SK-N-SH (cell line): ENCODE data around the gene SCARB1. TPM values are rescaled to one million over a fixed set of nuclear protein-coding genes. Genes with fewer than 3 reads are reported as not detected.
A peak's percentile ranks its signal among the peaks of the same experiment; 100 is the strongest.

Source experiments
- CTCF ChIA-PET: fragments of 300-600, 350-600 bp; formaldehyde crosslinking; extraction: SDS; loops from one replicate; lab custom pipeline; 2021; lab: Yijun Ruan, JAX
- POLR2A ChIA-PET: fragments of 350-600 bp; sonication (Branson Sonifier 250); formaldehyde crosslinking; extraction: SDS; loops from one replicate; lab custom pipeline; 2020; ENCODE audit warnings: antibody characterized with exemption, inconsistent platforms; lab: Yijun Ruan, JAX
- DNase-seq: peaks from one replicate; pipeline ENCODE4 v3.0.0; 2012
- H2AFZ ChIP-seq: fragments of 200-600 bp; sonication (generic); 2 replicates; pipeline ENCODE4 v1.8.1; 2016; ENCODE audit warnings: antibody characterized with exemption, mild to moderate bottlenecking, low read depth
- H3F3A ChIP-seq: fragments of 200-600 bp; sonication (generic); replicated peaks from 2 replicates; pipeline ENCODE3; 2016; ENCODE audit warnings: antibody characterized with exemption, mild to moderate bottlenecking; ENCODE audit not compliant: insufficient read depth
- H3K27ac ChIP-seq, 2 experiments: fragments of 200-500 bp in 1 of 2; fragments of 200-600 bp in 1 of 2; sonication (Bioruptor generic) in 1 of 2; sonication (generic), shearing (Covaris generic) in 1 of 2; 2 replicates each; pipeline versions ENCODE4 v1.5.1 to v1.6.1; 2014 to 2016; ENCODE audit warnings: low read depth in 2 of 2, inconsistent platforms in 1 of 2, low read length in 1 of 2, mild to moderate bottlenecking in 1 of 2, mixed read lengths in 1 of 2
- H3K27me3 ChIP-seq: fragments of 200-600 bp; sonication (generic), shearing (Covaris generic); 2 replicates; pipeline ENCODE4 v1.6.1; 2016; ENCODE audit warnings: mixed run types; ENCODE audit not compliant: insufficient read depth
- H3K36me3 ChIP-seq, 2 experiments: fragments of 200-500 bp in 1 of 2; fragments of 200-600 bp in 1 of 2; sonication (Bioruptor generic) in 1 of 2; sonication (generic) in 1 of 2; replicated peaks in 1 of 2; 2 replicates each; pipeline versions ENCODE3 to v1.5.1; 2014 to 2016; ENCODE audit warnings: low read length in 1 of 2, mild to moderate bottlenecking in 1 of 2; ENCODE audit not compliant: insufficient read depth in 2 of 2, control insufficient read depth in 1 of 2
- H3K4me1 ChIP-seq, 2 experiments: fragments of 200-500 bp in 1 of 2; fragments of 200-600 bp in 1 of 2; sonication (Bioruptor generic) in 1 of 2; sonication (generic), shearing (Covaris generic) in 1 of 2; 2 replicates each; pipeline versions ENCODE4 v1.5.1 to v1.6.1; 2014 to 2016; ENCODE audit warnings: low read depth in 1 of 2, low read length in 1 of 2, mixed run types in 1 of 2; ENCODE audit not compliant: insufficient read depth in 2 of 2, control insufficient read depth in 1 of 2
- H3K4me2 ChIP-seq: fragments of 200-600 bp; sonication (generic), shearing (Covaris generic); 2 replicates; pipeline ENCODE4 v1.6.1; 2017; ENCODE audit warnings: mixed run types
- H3K4me3 ChIP-seq, 2 experiments: fragments of 200-500 bp in 1 of 2; fragments of 200-600 bp in 1 of 2; sonication (Bioruptor generic) in 1 of 2; sonication (generic), shearing (Covaris generic) in 1 of 2; 2 replicates each; pipeline versions ENCODE4 v1.5.1 to v1.8.1; 2014 to 2016; ENCODE audit warnings: low read depth in 2 of 2, inconsistent platforms in 1 of 2, low read length in 1 of 2, mild to moderate bottlenecking in 1 of 2, mixed read lengths in 1 of 2, moderate library complexity in 1 of 2
- H3K79me2 ChIP-seq: fragments of 200-600 bp; sonication (generic); 2 replicates; pipeline ENCODE4 v1.8.1; 2017; ENCODE audit warnings: mild to moderate bottlenecking; ENCODE audit not compliant: insufficient read depth
- H3K9ac ChIP-seq: fragments of 200-600 bp; sonication (generic); 2 replicates; pipeline ENCODE4 v1.6.1; 2017; ENCODE audit warnings: mixed run types
- H3K9me2 ChIP-seq: fragments of 200-600 bp; sonication (generic); 2 replicates; pipeline ENCODE4 v1.6.1; 2017; ENCODE audit warnings: mixed run types
- H3K9me3 ChIP-seq: fragments of 200-600 bp; sonication (generic); 2 replicates; pipeline ENCODE4 v1.6.1; 2017; ENCODE audit warnings: mixed run types, mild to moderate bottlenecking, moderate library complexity
- H4K20me1 ChIP-seq: fragments of 200-600 bp; sonication (generic); 2 replicates; pipeline ENCODE4 v1.6.1; 2017; ENCODE audit warnings: mild to moderate bottlenecking, mixed run types; ENCODE audit not compliant: insufficient read depth
- GABPA ChIP-seq: IDR thresholded peaks from 2 replicates; pipeline ENCODE4 v1.4.0; 2012; ENCODE audit warnings: low read depth, mild to moderate bottlenecking
- MXI1 ChIP-seq: IDR thresholded peaks from 2 replicates; pipeline ENCODE4 v1.6.1; 2012; ENCODE audit warnings: mild to moderate bottlenecking, low read depth, low read length, improper control_type of control experiment
- NFIC ChIP-seq: IDR thresholded peaks from 2 replicates; pipeline ENCODE4 v1.4.0; 2012; ENCODE audit warnings: borderline replicate concordance
- POLR2AphosphoS5 ChIP-seq: IDR thresholded peaks from 2 replicates; pipeline ENCODE4 v1.6.1; 2012; ENCODE audit warnings: low read depth, low read length
- RCOR1 ChIP-seq: fragments of 150-350 bp; IDR thresholded peaks from 2 replicates; pipeline ENCODE4 v1.6.1; 2017; ENCODE audit warnings: antibody characterized with exemption, low read length
- SIN3A ChIP-seq: IDR thresholded peaks from 2 replicates; pipeline ENCODE4 v1.6.1; 2012; ENCODE audit warnings: low read depth, mild to moderate bottlenecking, low read length, moderate library complexity, borderline replicate concordance
- TCF12 ChIP-seq: IDR thresholded peaks from 2 replicates; pipeline ENCODE4 v1.4.0; 2012
- WGBS: methylation state at CpG from one replicate; pipeline ENCODE4 v1.1.6; 2017; ENCODE audit warnings: low lambda C conversion rate; 5-methylcytosine and 5-hydroxymethylcytosine counted together
- polyA plus RNA-seq, 3 experiments: library from polyadenylated mRNA; depleted of rRNA; stranded (reverse); fragments of >200 nt; gene quantifications; 2 replicates each; pipeline ENCODE4 v1.2.3, GENCODE V29; 2012
- TF ChIP-seq, protein P1 (sequence below): IDR thresholded peaks from 2 replicates; pipeline ENCODE4 v1.4.0; 2012; ENCODE audit warnings: low read depth, borderline replicate concordance
- TF ChIP-seq, protein P2 (sequence below): fragments of 200-600 bp; sonication (generic); IDR thresholded peaks from 2 replicates; pipeline ENCODE4 v1.6.1; 2017; ENCODE audit warnings: antibody characterized with exemption, mild to moderate bottlenecking, moderate library complexity
- TF ChIP-seq, protein P3 (sequence below): IDR thresholded peaks from 2 replicates; pipeline ENCODE4 v1.4.0; 2012; ENCODE audit warnings: low read depth
- TF ChIP-seq, protein P4 (sequence below): IDR thresholded peaks from 2 replicates; pipeline ENCODE4; 2012

SCARB1 gene
- polyA plus RNA-seq, 1 of the 3 experiments (the other 2 are of a cell fraction): 33.0 TPM

DNA sequence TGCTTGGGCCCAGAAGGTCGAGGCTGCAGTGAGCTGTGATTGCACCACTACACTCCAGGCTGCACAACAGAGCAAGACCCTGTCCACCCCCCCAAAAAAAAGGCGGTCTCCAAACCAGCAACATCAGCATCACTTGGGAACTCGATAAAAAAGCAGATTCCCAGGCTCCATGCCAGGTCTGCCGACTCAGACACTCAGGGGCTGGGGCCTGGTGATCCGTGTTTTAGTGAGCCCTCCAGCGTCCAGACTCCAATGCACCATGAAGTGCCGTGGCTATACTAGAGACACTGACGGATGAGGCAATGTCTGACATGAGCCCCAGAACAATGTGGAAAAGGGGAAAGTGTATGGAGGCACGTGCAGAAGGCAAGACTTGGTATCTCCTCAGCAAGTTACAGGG lies 28.8 kb downstream of the SCARB1 start:
- no peak overlapping the region for H3K4me2 ChIP-seq
- no peak for TF ChIP-seq NFIC
- TF ChIP-seq, protein P1, sequence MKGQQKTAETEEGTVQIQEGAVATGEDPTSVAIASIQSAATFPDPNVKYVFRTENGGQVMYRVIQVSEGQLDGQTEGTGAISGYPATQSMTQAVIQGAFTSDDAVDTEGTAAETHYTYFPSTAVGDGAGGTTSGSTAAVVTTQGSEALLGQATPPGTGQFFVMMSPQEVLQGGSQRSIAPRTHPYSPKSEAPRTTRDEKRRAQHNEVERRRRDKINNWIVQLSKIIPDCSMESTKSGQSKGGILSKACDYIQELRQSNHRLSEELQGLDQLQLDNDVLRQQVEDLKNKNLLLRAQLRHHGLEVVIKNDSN: no peak
- TF ChIP-seq MXI1: no peak
- no peak for TF ChIP-seq SIN3A
- TF ChIP-seq, protein P2, sequence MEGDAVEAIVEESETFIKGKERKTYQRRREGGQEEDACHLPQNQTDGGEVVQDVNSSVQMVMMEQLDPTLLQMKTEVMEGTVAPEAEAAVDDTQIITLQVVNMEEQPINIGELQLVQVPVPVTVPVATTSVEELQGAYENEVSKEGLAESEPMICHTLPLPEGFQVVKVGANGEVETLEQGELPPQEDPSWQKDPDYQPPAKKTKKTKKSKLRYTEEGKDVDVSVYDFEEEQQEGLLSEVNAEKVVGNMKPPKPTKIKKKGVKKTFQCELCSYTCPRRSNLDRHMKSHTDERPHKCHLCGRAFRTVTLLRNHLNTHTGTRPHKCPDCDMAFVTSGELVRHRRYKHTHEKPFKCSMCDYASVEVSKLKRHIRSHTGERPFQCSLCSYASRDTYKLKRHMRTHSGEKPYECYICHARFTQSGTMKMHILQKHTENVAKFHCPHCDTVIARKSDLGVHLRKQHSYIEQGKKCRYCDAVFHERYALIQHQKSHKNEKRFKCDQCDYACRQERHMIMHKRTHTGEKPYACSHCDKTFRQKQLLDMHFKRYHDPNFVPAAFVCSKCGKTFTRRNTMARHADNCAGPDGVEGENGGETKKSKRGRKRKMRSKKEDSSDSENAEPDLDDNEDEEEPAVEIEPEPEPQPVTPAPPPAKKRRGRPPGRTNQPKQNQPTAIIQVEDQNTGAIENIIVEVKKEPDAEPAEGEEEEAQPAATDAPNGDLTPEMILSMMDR: no peak
- no peak for TF ChIP-seq TCF12
- TF ChIP-seq POLR2AphosphoS5: no peak
- no peak for TF ChIP-seq GABPA
- TF ChIP-seq, protein P3, sequence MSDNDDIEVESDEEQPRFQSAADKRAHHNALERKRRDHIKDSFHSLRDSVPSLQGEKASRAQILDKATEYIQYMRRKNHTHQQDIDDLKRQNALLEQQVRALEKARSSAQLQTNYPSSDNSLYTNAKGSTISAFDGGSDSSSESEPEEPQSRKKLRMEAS: no peak
- TF ChIP-seq, protein P4, sequence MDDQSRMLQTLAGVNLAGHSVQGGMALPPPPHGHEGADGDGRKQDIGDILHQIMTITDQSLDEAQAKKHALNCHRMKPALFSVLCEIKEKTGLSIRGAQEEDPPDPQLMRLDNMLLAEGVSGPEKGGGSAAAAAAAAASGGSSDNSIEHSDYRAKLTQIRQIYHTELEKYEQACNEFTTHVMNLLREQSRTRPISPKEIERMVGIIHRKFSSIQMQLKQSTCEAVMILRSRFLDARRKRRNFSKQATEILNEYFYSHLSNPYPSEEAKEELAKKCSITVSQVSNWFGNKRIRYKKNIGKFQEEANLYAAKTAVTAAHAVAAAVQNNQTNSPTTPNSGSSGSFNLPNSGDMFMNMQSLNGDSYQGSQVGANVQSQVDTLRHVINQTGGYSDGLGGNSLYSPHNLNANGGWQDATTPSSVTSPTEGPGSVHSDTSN: no peak
- no peak for TF ChIP-seq RCOR1
- TF ChIP-seq, all 33 proteins: peak for 0
- H3K9me3 ChIP-seq: no peaks in the 10 kb centered on the region
- H3K9me2 ChIP-seq: no peaks in the 10 kb centered on the region
- WGBS: 70% methylated on average over 9 of the region's 9 CpGs
- no peaks in the 10 kb centered on the region for H3K27me3 ChIP-seq
- no peak overlapping the region for H3K9ac ChIP-seq
- no peak overlapping the region for H3K4me3 ChIP-seq
- no peaks in the 10 kb centered on the region for H3F3A ChIP-seq
- H3K79me2 ChIP-seq: no peaks in the 10 kb centered on the region
- no peaks in the 10 kb centered on the region for H4K20me1 ChIP-seq
- no peak overlapping the region; a peak in 1 of 4 replicates for H3K27ac ChIP-seq
- H2AFZ ChIP-seq: no peak overlapping the region
- no peaks in the 10 kb centered on the region for H3K36me3 ChIP-seq
- ChIA-PET CTCF (interaction anchor here (2.6 kb wide), 1 partner anchor 72 kb away, joined by 10 read pairs; no protein-coding TSS in a partner anchor), POLR2A (no interaction called here)
- DNase-seq: no peak
- peaks cover 6 to 47% of the 10 kb centered on the region in 2 experiments; a peak in 2 of 4 replicates for H3K4me1 ChIP-seq

DNA sequence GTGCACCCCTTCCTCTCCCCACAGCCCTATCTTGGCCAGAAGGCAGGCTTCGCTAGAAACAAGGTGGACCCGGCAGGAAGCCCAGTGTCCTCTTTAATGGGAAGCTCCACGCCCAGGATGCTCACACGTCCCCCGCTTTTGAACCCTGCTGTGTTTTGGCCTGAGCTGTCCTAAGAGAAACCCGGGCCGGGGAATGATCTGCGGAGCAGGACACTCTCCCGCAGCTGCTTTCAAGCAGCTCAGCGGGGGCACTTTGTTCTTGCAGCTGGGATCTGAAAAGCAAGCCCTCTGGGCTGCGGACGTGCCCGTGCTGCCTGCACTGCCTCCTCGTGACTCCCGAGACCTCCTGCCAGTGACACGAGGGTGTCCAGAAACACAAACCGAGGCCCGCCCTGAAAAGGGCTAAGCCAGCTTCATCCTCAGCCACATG lies 30.0 kb downstream of the SCARB1 start:
- H3K4me3 ChIP-seq: no peak overlapping the region
- ChIA-PET POLR2A (interaction anchor here (0.8 to 1.7 kb wide), 2 partner anchors 8 to 30 kb away, joined by 3 to 5 read pairs; no protein-coding TSS in a partner anchor), CTCF (interaction anchor here (1.2 to 2.6 kb wide), 4 partner anchors 8 to 106 kb away, joined by 3 to 10 read pairs (median 4); no protein-coding TSS in a partner anchor)
- H3K36me3 ChIP-seq: no peaks in the 10 kb centered on the region
- H3K4me2 ChIP-seq: no peak overlapping the region
- DNase-seq: peak; percentile 51
- H3K9me3 ChIP-seq: no peaks in the 10 kb centered on the region
- peak overlapping the region in 1 of 2 experiments; percentile 59; a peak in 1 of 4 replicates for H3K27ac ChIP-seq
- no peaks in the 10 kb centered on the region for H3K27me3 ChIP-seq
- no peak overlapping the region for H3K9ac ChIP-seq
- TF ChIP-seq GABPA (no peak), MXI1 (0 out of 2 replicates have a peak, but pooled peaks have one; percentile 13)
- H3F3A ChIP-seq: peaks cover 8% of the 10 kb centered on the region
- no peaks in the 10 kb centered on the region for H4K20me1 ChIP-seq
- no peaks in the 10 kb centered on the region for H3K9me2 ChIP-seq
- H2AFZ ChIP-seq: no peak overlapping the region
- no peaks in the 10 kb centered on the region for H3K79me2 ChIP-seq
- H3K4me1 ChIP-seq: peaks cover 11 to 53% of the 10 kb centered on the region in 2 experiments; a peak in 2 of 4 replicates
- WGBS: 49% methylated on average over 6 of the region's 18 CpGs
